Suprapubic skin (tissue), 4 donors: ENCODE data around the gene MR1. TPM values are rescaled to one million over a fixed set of nuclear protein-coding genes. Genes with fewer than 3 reads are reported as not detected.
A peak's percentile ranks its signal among the peaks of the same experiment; 100 is the strongest.
"Not testable (repeated sequence)": the region's sequence is repeated elsewhere in the genome, so short reads cannot be mapped to it uniquely, and the experiment has no call there.

Experiments
- DNase-seq, 2 donors: peaks; one replicate each; pipeline ENCODE4 v3.0.0-alpha.2; 2019; ENCODE audit warnings: low spot score in 2 of 2
- H3K27ac ChIP-seq: fragments of 200-600 bp; sonication (generic); one replicate; pipeline ENCODE4 v1.5.1; 2019
- H3K27me3 ChIP-seq: fragments of 200-600 bp; sonication (generic); one replicate; pipeline ENCODE4 v1.5.1; 2019
- H3K36me3 ChIP-seq: fragments of 200-600 bp; sonication (generic); one replicate; pipeline ENCODE4 v1.5.1; 2019
- H3K4me1 ChIP-seq: fragments of 200-600 bp; sonication (generic); one replicate; pipeline ENCODE4 v1.5.1; 2019
- H3K4me3 ChIP-seq: fragments of 200-600 bp; sonication (generic); one replicate; pipeline ENCODE4 v1.5.1; 2019; ENCODE audit warnings: mild to moderate bottlenecking
- H3K9me3 ChIP-seq: fragments of 200-600 bp; sonication (generic); one replicate; pipeline ENCODE4 v1.5.1; 2019
- CTCF ChIP-seq, 2 donors: fragments of 200-600 bp in 1 of 2; fragments of 450-650 bp in 1 of 2; sonication (generic) in 1 of 2; IDR thresholded peaks; one replicate each; pipeline ENCODE4 v1.5.1; 2016 to 2019; ENCODE audit warnings: antibody characterized with exemption in 2 of 2, mild to moderate bottlenecking in 1 of 2, moderate library complexity in 1 of 2
- EP300 ChIP-seq: sonication (generic); formaldehyde crosslinking; IDR thresholded peaks from one replicate; pipeline ENCODE4 v1.6.1; 2017; ENCODE audit warnings: antibody characterized with exemption
- POLR2A ChIP-seq, 2 donors: fragments of 450-650 bp; IDR thresholded peaks; one replicate each; pipeline ENCODE4 v1.6.1; 2017; ENCODE audit warnings: antibody characterized with exemption in 2 of 2, mild to moderate bottlenecking in 2 of 2, moderate library complexity in 2 of 2
- POLR2AphosphoS5 ChIP-seq, 3 donors: sonication (generic); formaldehyde crosslinking; IDR thresholded peaks; one replicate each; pipeline ENCODE4 v1.6.1; 2017; ENCODE audit warnings: antibody characterized with exemption in 3 of 3
- WGBS: methylation state at CpG from one replicate; pipeline ENCODE4 v1.1.5; 2018; 5-methylcytosine and 5-hydroxymethylcytosine counted together
- total RNA-seq, 4 donors: library from RNA; depleted of rRNA; stranded (reverse); fragments of >200 nt; gene quantifications; one replicate each; pipeline ENCODE4 v1.1.0, GENCODE V29; 2016

MR1 gene
- total RNA-seq, 4 donors from 2014 or later, result 10.5 to 29.5 (median 14.5) TPM

DNA sequence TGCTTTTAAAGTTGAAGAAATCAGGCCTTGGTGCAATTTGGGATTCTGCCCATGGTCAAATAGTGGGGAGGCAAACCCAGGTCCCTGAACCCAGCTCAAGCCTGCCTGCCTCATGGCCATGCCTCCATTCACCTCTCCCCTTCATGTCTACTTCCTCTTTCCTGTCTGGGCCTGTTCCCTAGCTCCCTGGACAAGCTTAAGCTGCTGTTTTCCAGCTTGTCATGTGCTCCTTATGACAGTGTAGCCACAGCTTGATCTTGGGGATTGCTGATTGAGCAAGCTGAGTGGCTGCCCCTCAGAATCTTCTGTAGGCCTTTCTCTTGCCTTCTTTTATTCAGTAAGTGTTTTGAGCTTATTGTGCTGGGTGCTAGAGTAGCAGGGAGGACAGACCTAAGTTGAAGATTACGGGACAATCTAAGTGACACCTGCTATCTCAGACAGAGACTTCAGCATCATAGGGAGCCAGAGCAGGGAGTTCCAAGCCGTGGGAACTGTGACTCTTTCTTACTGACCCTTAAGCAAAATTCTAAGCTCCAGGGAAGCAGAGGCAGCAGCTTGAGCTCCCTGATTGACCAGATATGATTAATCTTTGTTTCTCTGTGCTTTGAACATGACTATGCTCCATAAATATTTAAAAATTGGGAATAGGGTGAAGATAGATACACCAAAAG, 520 bp upstream of the MR1 start:
- H3K4me3 ChIP-seq, result peak overlapping the region; percentile 50
- H3K27ac ChIP-seq, result peak overlapping the region; percentile 93
- DNase-seq, result no peak
- H3K36me3 ChIP-seq, result no peaks in the 10 kb centered on the region
- 31% methylated on average over 2 of the region's 2 CpGs for WGBS
- H3K4me1 ChIP-seq, result peaks cover 51% of the 10 kb centered on the region
- peak in 2 of 3 donors; percentile 57 to 64 for TF ChIP-seq POLR2AphosphoS5 (IDR thresholded peaks at IDR 0.05)
- no peak for TF ChIP-seq POLR2A (IDR thresholded peaks at IDR 0.05)
- H3K9me3 ChIP-seq, result no peaks in the 10 kb centered on the region
- no peaks in the 10 kb centered on the region for H3K27me3 ChIP-seq

DNA sequence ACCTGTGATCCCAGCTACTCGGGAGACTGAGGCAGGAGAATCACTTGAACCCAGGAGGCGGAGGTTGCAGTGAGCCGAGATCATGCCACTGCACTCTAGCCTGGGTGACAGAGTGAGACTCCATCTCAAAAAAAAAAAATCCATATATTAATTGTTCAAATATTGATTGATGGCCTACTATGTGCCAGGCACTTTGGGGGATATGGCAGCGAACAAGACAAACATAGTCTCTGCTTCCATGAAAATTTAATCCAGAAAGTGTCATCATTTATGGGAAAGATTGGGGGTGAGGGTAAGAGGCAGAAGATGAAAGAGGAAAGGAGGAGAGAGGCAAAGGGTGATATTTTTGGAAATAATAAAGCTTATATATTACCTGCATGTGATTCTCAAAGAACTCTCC, 1.4 kb downstream of the MR1 start:
- H3K9me3 ChIP-seq, DNase-seq, H3K27ac ChIP-seq, H3K36me3 ChIP-seq, H3K4me3 ChIP-seq, H3K27me3 ChIP-seq: not testable (repeated sequence)
- peaks cover 56% of the 10 kb centered on the region for H3K4me1 ChIP-seq
- WGBS, result 98% methylated on average over 4 of the region's 4 CpGs

- Histone ChIP-seq H3K27me3 (no peaks in the 10 kb centered on the region), H3K36me3 (no peaks in the 10 kb centered on the region), H3K27ac (no peak overlapping the region), H3K4me3 (no peak overlapping the region), H3K4me1 (peaks cover 65% of the 10 kb centered on the region), H3K9me3 (no peaks in the 10 kb centered on the region)
- no peak for TF ChIP-seq EP300
- TF ChIP-seq POLR2AphosphoS5 (IDR thresholded peaks at IDR 0.05), result no peak
- TF ChIP-seq CTCF (IDR thresholded peaks at IDR 0.05), result no peak
- TF ChIP-seq POLR2A (IDR thresholded peaks at IDR 0.05), result no peak
- WGBS, result 90% methylated on average over 4 of the region's 4 CpGs
- no peak for DNase-seq
Measured at GRCh38 chr1:181036107-181036836, 2.5 kb downstream of the MR1 start.

DNA sequence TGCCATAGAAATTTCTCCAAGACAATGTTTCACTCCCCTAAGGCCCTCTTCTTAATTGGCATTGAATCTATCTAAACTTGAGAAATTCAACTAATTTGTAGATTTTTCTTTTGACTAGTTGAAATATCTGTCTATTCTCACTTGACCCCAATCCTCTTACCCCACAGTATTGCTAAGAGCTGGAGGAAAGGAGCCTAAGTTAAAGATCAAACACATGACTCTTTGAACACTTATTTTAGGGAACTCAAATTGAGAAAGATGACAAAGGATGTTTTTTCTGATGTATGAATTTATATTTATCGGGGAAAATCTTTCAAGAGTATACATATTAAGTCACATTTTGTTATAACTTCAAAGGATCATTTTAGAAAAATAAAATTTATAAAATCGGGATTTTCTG, 3.6 kb downstream of the MR1 start:
- peaks cover 60% of the 10 kb centered on the region for H3K4me1 ChIP-seq
- 92% methylated on average over 2 of the region's 2 CpGs for WGBS
- H3K27ac ChIP-seq, result no peak overlapping the region
- H3K27me3 ChIP-seq, result no peaks in the 10 kb centered on the region
- H3K4me3 ChIP-seq, result no peak overlapping the region
- H3K9me3 ChIP-seq, result no peaks in the 10 kb centered on the region
- DNase-seq, result no peak
- no peak for TF ChIP-seq CTCF (IDR thresholded peaks at IDR 0.05)
- no peak for TF ChIP-seq EP300
- TF ChIP-seq POLR2A (IDR thresholded peaks at IDR 0.05), result no peak
- no peak for TF ChIP-seq POLR2AphosphoS5 (IDR thresholded peaks at IDR 0.05)
- no peaks in the 10 kb centered on the region for H3K36me3 ChIP-seq

DNA sequence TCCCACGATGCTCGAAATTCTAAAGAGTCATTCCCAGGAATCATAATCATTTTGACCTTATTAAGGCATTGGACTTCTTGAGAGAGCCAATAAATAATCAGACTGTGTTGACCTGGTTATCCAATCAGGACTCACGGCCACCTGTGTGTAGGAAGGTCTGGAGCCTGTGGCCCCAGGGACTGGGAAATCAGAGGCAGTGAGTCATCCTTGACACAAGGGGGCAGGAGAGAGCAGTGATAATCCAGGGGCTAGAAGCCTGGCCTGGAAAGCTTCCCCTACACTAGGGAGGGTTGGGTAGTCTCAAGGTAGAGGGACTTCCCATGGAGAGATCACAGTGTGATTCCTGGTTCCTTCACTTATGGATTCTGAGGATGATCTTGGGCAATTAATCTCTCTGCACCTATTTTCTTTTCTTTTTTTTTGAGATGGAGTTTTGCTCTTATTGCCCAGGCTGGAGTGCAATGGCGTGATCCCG, 4.7 kb downstream of the MR1 start:
- DNase-seq, result no peak
- Histone ChIP-seq H3K4me1 (peaks cover 59% of the 10 kb centered on the region), H3K27me3 (no peaks in the 10 kb centered on the region), H3K4me3 (no peak overlapping the region), H3K9me3 (no peaks in the 10 kb centered on the region), H3K27ac (no peak overlapping the region), H3K36me3 (no peaks in the 10 kb centered on the region)
- 94% methylated on average over 5 of the region's 5 CpGs for WGBS
- no peak for TF ChIP-seq POLR2A (IDR thresholded peaks at IDR 0.05)
- TF ChIP-seq CTCF (IDR thresholded peaks at IDR 0.05), result peak; percentile 29 to 59

- Histone ChIP-seq H3K9me3 (no peaks in the 10 kb centered on the region), H3K27me3 (no peaks in the 10 kb centered on the region), H3K27ac (no peak overlapping the region), H3K4me1 (peaks cover 59% of the 10 kb centered on the region), H3K4me3 (no peak overlapping the region), H3K36me3 (no peaks in the 10 kb centered on the region)
- no peak for DNase-seq
- 87% methylated on average over 3 of the region's 3 CpGs for WGBS
- TF ChIP-seq EP300 (no peak), POLR2A (IDR thresholded peaks at IDR 0.05) (no peak), CTCF (IDR thresholded peaks at IDR 0.05) (no peak)
Measured at GRCh38 chr1:181040284-181040865, 6.6 kb downstream of the MR1 start.
